ENCODE data around the gene MMP24OS. TPM values are rescaled to one million over a fixed set of nuclear protein-coding genes. Genes with fewer than 3 reads are reported as not detected.

MMP24OS gene
- total RNA-seq, 1 donor from 2014 or later = 34.0 TPM

DNA sequence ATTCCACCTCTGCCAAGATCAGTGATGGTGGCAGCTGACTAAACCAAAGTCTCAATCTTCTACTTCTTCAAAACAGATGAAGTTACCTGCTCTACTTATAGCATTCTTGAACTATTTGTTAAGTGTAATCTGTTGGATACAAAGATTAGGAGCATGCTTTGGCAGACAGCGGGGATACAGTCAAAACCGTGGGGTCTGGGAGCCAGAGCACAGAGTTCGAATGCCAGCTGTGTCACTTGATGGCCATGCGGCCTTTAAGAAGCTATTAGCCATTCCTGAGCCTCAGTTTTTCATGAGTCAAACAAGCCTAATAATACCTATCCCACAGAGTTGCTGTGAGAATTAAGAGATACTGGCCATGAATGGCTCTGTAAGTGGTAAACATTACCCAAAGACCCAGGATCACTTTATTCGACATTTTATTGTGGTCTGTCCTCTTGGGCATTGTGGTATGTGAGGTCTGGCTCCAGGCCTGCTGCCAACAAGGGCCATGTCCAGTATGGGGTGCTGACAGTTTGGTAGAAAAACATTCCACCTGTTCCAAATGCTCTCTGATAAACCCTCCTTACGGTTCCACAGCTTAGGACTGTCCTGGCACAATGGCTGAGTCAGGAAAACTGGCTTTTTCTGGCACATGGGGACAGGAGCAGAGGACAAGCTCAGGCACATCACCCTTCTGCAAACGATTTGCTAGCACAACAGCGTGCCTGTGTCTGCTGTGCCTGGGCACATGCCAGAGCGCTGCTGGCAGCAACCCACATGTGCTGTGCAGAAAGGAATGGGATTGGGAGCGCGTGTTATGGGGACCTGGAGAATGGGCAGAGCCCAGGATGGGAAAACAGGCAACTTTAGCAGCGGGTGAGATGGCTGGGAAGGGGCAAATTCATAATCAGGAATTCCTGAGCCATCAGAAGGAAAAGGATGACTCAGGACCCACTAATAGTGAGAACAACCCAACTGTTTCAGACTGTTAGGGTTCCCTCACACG lies 30.0 kb upstream of the MMP24OS start:
- TF ChIP-seq, protein P1, sequence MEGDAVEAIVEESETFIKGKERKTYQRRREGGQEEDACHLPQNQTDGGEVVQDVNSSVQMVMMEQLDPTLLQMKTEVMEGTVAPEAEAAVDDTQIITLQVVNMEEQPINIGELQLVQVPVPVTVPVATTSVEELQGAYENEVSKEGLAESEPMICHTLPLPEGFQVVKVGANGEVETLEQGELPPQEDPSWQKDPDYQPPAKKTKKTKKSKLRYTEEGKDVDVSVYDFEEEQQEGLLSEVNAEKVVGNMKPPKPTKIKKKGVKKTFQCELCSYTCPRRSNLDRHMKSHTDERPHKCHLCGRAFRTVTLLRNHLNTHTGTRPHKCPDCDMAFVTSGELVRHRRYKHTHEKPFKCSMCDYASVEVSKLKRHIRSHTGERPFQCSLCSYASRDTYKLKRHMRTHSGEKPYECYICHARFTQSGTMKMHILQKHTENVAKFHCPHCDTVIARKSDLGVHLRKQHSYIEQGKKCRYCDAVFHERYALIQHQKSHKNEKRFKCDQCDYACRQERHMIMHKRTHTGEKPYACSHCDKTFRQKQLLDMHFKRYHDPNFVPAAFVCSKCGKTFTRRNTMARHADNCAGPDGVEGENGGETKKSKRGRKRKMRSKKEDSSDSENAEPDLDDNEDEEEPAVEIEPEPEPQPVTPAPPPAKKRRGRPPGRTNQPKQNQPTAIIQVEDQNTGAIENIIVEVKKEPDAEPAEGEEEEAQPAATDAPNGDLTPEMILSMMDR (conservative IDR thresholded peaks at IDR 0.05) = no peak
- peaks cover 13% of the 10 kb centered on the region for H3K4me1 Mint-ChIP-seq

DNA sequence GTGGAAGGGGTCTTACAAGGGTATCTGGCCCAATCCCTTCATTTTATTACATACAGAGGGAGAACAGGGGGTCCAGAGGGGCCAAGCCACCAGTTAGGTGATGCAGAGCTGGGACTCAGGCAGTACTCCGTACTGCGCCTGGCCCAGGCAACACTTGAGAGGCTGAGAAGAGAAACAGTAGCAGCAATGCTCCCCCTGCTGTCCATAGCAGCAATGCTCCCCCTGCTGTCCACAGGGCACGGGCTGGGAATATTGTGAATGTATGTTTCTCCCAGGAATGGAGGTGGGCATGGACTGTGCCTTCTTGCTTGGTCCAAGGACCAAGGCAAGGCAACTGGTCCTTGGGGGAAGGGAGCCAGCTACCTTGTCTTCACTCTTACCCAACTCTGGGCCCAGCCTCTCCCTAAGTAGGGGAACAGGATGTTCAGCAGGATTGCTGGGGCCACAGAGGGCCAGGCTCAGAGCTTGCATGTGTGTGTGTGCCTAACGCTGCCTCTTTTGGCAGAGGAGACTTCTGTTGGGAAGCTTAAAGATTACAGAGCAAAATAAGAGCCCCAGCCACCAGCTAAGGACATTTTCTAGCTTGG lies 29.1 kb upstream of the MMP24OS start:
- no peaks in the 10 kb centered on the region for H3K9me3 Mint-ChIP-seq
- H3K4me3 Mint-ChIP-seq = no peak overlapping the region
- no peaks in the 10 kb centered on the region for H3K36me3 Mint-ChIP-seq (ENCODE audit: low read depth)
- H3K27me3 Mint-ChIP-seq (ENCODE audit: low read depth) = no peaks in the 10 kb centered on the region
- DNase-seq (ENCODE audit: low read depth, low spot score) = peak; percentile 59
- H3K4me1 Mint-ChIP-seq = peaks cover 13% of the 10 kb centered on the region
- TF ChIP-seq, protein P1 (conservative IDR thresholded peaks at IDR 0.05) = peak; percentile 72
- H3K27ac Mint-ChIP-seq (ENCODE audit: unreplicated experiment) = no peak overlapping the region

More for the DNA sequence above, 30.0 kb upstream of the MMP24OS start:
- no peaks in the 10 kb centered on the region for H3K9me3 Mint-ChIP-seq
- no peak for DNase-seq (ENCODE audit: low read depth, low spot score)
- no peak overlapping the region for H3K4me3 Mint-ChIP-seq
- H3K36me3 Mint-ChIP-seq (ENCODE audit: low read depth) = peaks cover 2% of the 10 kb centered on the region
- no peak overlapping the region for H3K27ac Mint-ChIP-seq (ENCODE audit: unreplicated experiment)
- no peaks in the 10 kb centered on the region for H3K27me3 Mint-ChIP-seq (ENCODE audit: low read depth)

DNA sequence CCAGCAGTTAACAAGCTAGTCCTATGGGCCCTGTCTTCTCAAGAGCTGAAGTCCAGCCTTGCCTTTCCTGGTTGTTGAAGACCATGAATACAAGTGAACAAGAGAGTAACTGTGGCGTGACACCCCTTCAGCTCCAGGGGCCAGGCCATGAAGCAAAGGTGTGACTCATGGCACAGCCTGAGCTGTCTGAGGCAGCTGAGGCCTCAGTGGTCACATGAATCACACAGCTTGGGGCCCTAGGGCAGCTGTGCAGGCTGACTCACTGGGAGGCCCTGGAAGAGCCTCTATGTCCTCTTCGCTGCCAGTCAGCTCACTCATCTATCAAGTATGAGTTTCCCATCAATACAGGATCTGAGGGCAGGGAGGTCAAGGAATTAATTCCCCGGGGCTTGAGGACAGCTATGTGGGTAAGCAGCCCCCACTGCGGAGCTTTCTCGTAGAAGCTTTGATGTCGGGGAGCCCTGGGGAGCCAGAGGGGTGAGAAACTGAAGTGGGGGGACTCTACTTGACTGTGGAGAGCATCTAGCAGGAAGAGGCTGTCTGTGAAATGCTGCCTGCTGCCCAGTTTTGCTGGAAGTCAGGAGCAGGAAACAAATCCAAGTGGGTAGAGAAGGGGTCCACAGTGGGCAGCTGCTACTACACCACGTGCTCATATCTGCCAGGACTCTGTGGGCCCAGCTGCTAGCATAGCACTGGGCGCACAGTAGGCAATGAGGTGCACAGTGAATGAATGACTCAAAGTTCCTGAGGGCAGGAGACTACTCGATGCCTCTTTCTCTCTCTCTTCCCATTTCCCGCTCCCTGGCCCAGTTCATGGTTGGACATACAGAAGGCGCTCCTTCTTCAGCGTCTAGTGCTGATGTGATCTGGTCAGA lies 28.0 kb upstream of the MMP24OS start:
- Mint-ChIP-seq H3K4me3 (no peak overlapping the region), H3K27ac (ENCODE audit: unreplicated experiment) (peak overlapping the region; percentile 80), H3K36me3 (ENCODE audit: low read depth) (no peaks in the 10 kb centered on the region), H3K4me1 (peaks cover 13% of the 10 kb centered on the region), H3K9me3 (no peaks in the 10 kb centered on the region), H3K27me3 (ENCODE audit: low read depth) (no peaks in the 10 kb centered on the region)
- DNase-seq (ENCODE audit: low read depth, low spot score) = no peak
- TF ChIP-seq, protein P1 (conservative IDR thresholded peaks at IDR 0.05) = no peak

DNA sequence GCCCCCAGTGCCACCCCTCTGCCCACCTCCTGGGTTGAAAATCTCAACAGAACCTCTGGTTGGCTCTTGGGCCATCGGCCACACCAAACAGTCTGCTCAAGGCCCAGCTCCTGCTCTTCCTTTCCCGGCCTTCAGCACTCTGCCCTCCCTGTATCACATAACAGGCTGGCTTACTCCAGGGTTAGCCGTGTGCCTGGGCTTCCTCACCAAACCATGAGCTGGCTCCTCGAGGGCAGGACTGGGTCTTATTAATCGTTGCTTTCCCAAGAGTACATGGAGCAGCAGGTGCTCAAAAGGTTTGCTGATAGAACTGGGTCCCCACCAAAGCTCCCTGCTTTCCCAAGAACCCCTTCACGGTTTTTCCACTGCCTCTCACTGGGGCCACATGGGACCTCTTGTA lies 27.0 kb upstream of the MMP24OS start:
- no peaks in the 10 kb centered on the region for H3K9me3 Mint-ChIP-seq
- H3K27me3 Mint-ChIP-seq (ENCODE audit: low read depth) = no peaks in the 10 kb centered on the region
- no peaks in the 10 kb centered on the region for H3K36me3 Mint-ChIP-seq (ENCODE audit: low read depth)
- peaks cover 13% of the 10 kb centered on the region for H3K4me1 Mint-ChIP-seq
- TF ChIP-seq, protein P1 (conservative IDR thresholded peaks at IDR 0.05) = no peak
- no peak for DNase-seq (ENCODE audit: low read depth, low spot score)
- no peak overlapping the region for H3K4me3 Mint-ChIP-seq
- H3K27ac Mint-ChIP-seq (ENCODE audit: unreplicated experiment) = no peak overlapping the region

All from neural crest cell (in vitro differentiated cells).